ENCODE measurements around the gene PIAS3. TPM values are rescaled to one million over a fixed set of nuclear protein-coding genes. Genes with fewer than 3 reads are reported as not detected.

PIAS3 gene
- total and polyA plus RNA-seq, 2 donors (not counting 3 experiments of a cell fraction or from before 2014, with no cell fraction given): 50.1 to 71.8 TPM

- peaks cover 20 to 36% of the 10 kb centered on the region in 2 experiments for H3K36me3 ChIP-seq (ENCODE audit: control insufficient read depth in 2 of 2, extremely low read depth in 1 of 2, insufficient read depth in 2 of 2, low read length in 2 of 2)
- TF ChIP-seq POLR2AphosphoS5 (IDR thresholded peaks at IDR 0.05; ENCODE audit: insufficient read depth, low read depth, low read length): no peak
- peak; percentile 50 to 60 for TF ChIP-seq CTCF (IDR thresholded peaks at IDR 0.05; ENCODE audit: extremely low read depth in 1 of 2, insufficient read depth in 1 of 2, low read depth in 1 of 2, low read length in 2 of 2)
- H3K4me2 ChIP-seq (ENCODE audit: insufficient read depth, low read length): no peak overlapping the region
Observed at GRCh38 chr1:145849356-145850160, 9.3 kb downstream of the PIAS3 start.

GRCh38 chr1:145847827-145848226 is 11.1 kb downstream of the PIAS3 start:
- no peak overlapping the region for H2AFZ ChIP-seq (ENCODE audit: low read depth, low read length)
- H3K4me3 ChIP-seq (replicated peaks in 1 of 3; ENCODE audit: insufficient read depth in 1 of 3, low read depth in 1 of 3, low read length in 3 of 3): no peak overlapping the region
- H3K9me1 ChIP-seq (replicated peaks; ENCODE audit: control insufficient read depth, extremely low read depth, insufficient read depth, low read length): no peaks in the 10 kb centered on the region
- H3K4me1 ChIP-seq (ENCODE audit: control insufficient read depth, extremely low read depth, insufficient read depth, low read length): peaks cover 24% of the 10 kb centered on the region
- FAIRE-seq (no peak), DNase-seq (ENCODE audit: low read depth, low spot score) (no peak)
- H3K79me2 ChIP-seq (ENCODE audit: control insufficient read depth, insufficient read depth, low read length): no peaks in the 10 kb centered on the region
- H3K9me3 ChIP-seq (replicated peaks; ENCODE audit: control insufficient read depth, insufficient read depth, low read length): no peaks in the 10 kb centered on the region
- no peak overlapping the region for H3K27ac ChIP-seq (ENCODE audit: insufficient read depth, low read depth, low read length)
- H4K20me1 ChIP-seq (replicated peaks; ENCODE audit: control insufficient read depth, extremely low read depth, insufficient read depth, low read length): no peaks in the 10 kb centered on the region
- POLR2A ChIA-PET: interaction anchor here (1.1 kb wide), 1 partner anchor 11 kb away, joined by 3 read pairs; the partner anchor contains the start of gene PIAS3
- H3K36me3 ChIP-seq (ENCODE audit: control insufficient read depth in 2 of 2, extremely low read depth in 1 of 2, insufficient read depth in 2 of 2, low read length in 2 of 2): peaks cover 14 to 26% of the 10 kb centered on the region in 2 experiments
- no peak overlapping the region for H3K4me2 ChIP-seq (ENCODE audit: insufficient read depth, low read length)
- CTCF ChIA-PET: interaction anchor here (0.8 to 9.1 kb wide), 9 partner anchors 10 to 160 kb away, joined by 3 to 154 read pairs (median 6); partner anchors contain the start of genes ANKRD35, ITGA10, PIAS3 and POLR3C
- TF ChIP-seq FOS (IDR thresholded peaks at IDR 0.05; ENCODE audit: borderline replicate concordance, insufficient read depth, low read length): no peak
- TF ChIP-seq POLR2A (IDR thresholded peaks at IDR 0.05; ENCODE audit: low read depth, low read length): no peak
- TF ChIP-seq JUN (IDR thresholded peaks at IDR 0.05; ENCODE audit: borderline replicate concordance, insufficient read depth, insufficient read length, low read depth): no peak
- no peak for TF ChIP-seq GATA2 (IDR thresholded peaks at IDR 0.05; ENCODE audit: insufficient read depth, insufficient read length, low read depth, low read length)
- no peak for TF ChIP-seq MYC (IDR thresholded peaks at IDR 0.05; ENCODE audit: low read depth, low read length)
- TF ChIP-seq MAX (IDR thresholded peaks at IDR 0.05; ENCODE audit: insufficient read depth, insufficient read length): no peak
- no peak for TF ChIP-seq POLR2AphosphoS5 (IDR thresholded peaks at IDR 0.05; ENCODE audit: insufficient read depth, low read depth, low read length)
- TF ChIP-seq EZH2 (IDR thresholded peaks at IDR 0.05; ENCODE audit: borderline replicate concordance, low read depth, low read length, severe bottlenecking): no peak
- TF ChIP-seq CTCF (IDR thresholded peaks at IDR 0.05; ENCODE audit: extremely low read depth in 1 of 2, insufficient read depth in 1 of 2, low read depth in 1 of 2, low read length in 2 of 2): no peak
- no peaks in the 10 kb centered on the region for H3K27me3 ChIP-seq (ENCODE audit: control insufficient read depth in 2 of 2, insufficient read depth in 2 of 2, low read length in 2 of 2)
- no TSS peak for BruUV-seq (replicated peaks)
- no peak overlapping the region for H3K9ac ChIP-seq (replicated peaks; ENCODE audit: extremely low read depth, insufficient read depth, low read length)
- dilution Hi-C loops (cut with MboI; ENCODE audit: extremely low pct_ligation_motif_present, low sequenced_read_pairs) (no loop called here), intact Hi-C loops (cut with micrococcal nuclease) (no loop called here)

More at GRCh38 chr1:145849356-145850160, 9.3 kb downstream of the PIAS3 start:
- no peaks in the 10 kb centered on the region for H3K9me1 ChIP-seq (replicated peaks; ENCODE audit: control insufficient read depth, extremely low read depth, insufficient read depth, low read length)
- POLR2A ChIA-PET: interaction anchor here (2.2 kb wide), 1 partner anchor 9 kb away, joined by 11 read pairs; the partner anchor contains the start of gene PIAS3
- H3K27ac ChIP-seq (ENCODE audit: insufficient read depth, low read depth, low read length): peak overlapping the region; percentile 58
- peaks cover 24% of the 10 kb centered on the region for H3K4me1 ChIP-seq (ENCODE audit: control insufficient read depth, extremely low read depth, insufficient read depth, low read length)
- intact Hi-C loops (cut with micrococcal nuclease) (loop anchor here (1.0 kb wide), 1 partner anchor 10 kb away; the partner anchor contains the start of gene PIAS3), dilution Hi-C loops (cut with MboI; ENCODE audit: extremely low pct_ligation_motif_present, low sequenced_read_pairs) (no loop called here)
- DNase-seq (ENCODE audit: low read depth, low spot score) (peak; percentile 51), FAIRE-seq (peak; percentile 95)
- H3K4me3 ChIP-seq (replicated peaks in 1 of 3; ENCODE audit: insufficient read depth in 1 of 3, low read depth in 1 of 3, low read length in 3 of 3): no peak overlapping the region
- no peaks in the 10 kb centered on the region for H4K20me1 ChIP-seq (replicated peaks; ENCODE audit: control insufficient read depth, extremely low read depth, insufficient read depth, low read length)
- CTCF ChIA-PET: interaction anchor here (0.7 to 9.1 kb wide), 12 partner anchors 8 to 157 kb away, joined by 3 to 154 read pairs (median 6); partner anchors contain the start of genes ANKRD35, ITGA10, LIX1L and PIAS3
- H3K27me3 ChIP-seq (ENCODE audit: control insufficient read depth in 2 of 2, insufficient read depth in 2 of 2, low read length in 2 of 2): no peaks in the 10 kb centered on the region
- BruUV-seq (replicated peaks): no TSS peak
- no peak overlapping the region for H3K9ac ChIP-seq (replicated peaks; ENCODE audit: extremely low read depth, insufficient read depth, low read length)
- H3K79me2 ChIP-seq (ENCODE audit: control insufficient read depth, insufficient read depth, low read length): no peaks in the 10 kb centered on the region
- no peaks in the 10 kb centered on the region for H3K9me3 ChIP-seq (replicated peaks; ENCODE audit: control insufficient read depth, insufficient read depth, low read length)
- H2AFZ ChIP-seq (ENCODE audit: low read depth, low read length): peak overlapping the region; percentile 38
